Frontal cortex (tissue), 4 donors: Measurements from ENCODE around the gene FOXC1. TPM values are rescaled to one million over a fixed set of nuclear protein-coding genes. Genes with fewer than 3 reads are reported as not detected.

Source experiments
- DNase-seq, 2 donors: peaks; one replicate each; pipeline ENCODE4 v3.0.0; 2012; ENCODE audit warnings: low spot score in 2 of 2
- FAIRE-seq: peaks from 2 replicates; lab custom pipeline; 2012; peaks lifted over from hg19 to GRCh38; lab: Jason Lieb, UNC
- total RNA-seq: library from RNA; depleted of rRNA; stranded (reverse); fragments of >200 nt; gene quantifications from one replicate; pipeline ENCODE4 v1.2.3, GENCODE V29; 2014
- donor health status: control.
- donor health status: control.
- donor health status: control.

The FOXC1 gene
- total RNA-seq, 1 donor from 2014 or later = 4.1 TPM

DNA sequence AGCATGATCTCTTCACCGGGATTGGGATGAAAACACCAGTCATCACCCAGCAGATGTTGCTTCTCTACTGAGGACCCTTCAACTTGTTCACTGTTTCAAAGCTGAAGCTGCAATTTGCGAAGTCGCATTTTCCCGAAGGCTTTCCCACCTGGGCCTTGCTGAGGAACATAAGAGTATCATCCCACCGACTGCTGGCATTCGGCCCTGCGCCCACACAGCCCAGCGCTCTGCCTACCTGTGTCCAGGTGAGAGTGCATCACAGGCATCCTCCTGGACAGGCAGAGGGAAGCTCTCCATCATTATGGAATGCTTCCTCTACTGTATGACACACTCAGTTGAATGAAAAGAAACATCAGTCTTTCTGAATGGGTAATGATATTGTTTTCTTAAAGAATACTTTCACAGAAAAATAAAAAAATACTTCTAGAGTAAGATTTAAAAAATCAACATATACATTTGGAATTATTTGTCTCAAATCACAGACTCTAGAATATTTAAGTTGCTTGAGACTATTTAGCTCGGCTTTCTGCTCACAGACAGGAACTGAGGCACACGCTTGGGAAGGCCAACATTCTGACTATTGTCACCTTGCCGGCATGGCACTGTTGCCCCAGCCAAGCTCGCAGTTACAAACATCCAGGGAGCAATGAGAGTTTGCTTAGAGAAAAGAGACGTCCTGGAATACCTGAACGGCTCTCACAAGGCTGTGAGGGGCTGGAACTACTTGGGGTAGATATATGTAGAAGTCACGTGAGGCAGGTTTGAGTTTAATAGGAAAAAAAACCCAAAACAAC, 48.7 kb downstream of the FOXC1 start:
- FAIRE-seq = no peak

DNA sequence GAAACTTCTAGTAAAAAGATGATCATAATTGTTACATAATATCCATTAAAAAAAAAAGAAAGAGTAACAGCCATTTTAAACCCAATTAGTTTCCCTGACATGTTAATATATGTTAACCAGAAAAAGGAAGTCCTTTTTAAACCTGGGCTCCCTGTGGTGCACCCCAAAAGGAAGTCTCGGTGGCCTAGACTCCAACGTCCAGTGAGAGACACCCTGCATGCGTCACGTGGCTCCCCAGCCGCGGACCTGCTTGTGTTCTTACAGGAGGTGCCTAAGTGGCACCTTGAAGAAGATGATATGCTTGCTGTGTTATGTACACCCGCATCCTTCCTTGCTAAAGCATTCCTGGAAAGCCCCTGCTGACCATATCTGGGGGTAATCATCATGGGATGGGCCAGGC, 50.1 kb downstream of the FOXC1 start:
- FAIRE-seq = no peak
- DNase-seq = no peak

More for the DNA sequence above, 48.7 kb downstream of the FOXC1 start:
- DNase-seq = no peak

DNA sequence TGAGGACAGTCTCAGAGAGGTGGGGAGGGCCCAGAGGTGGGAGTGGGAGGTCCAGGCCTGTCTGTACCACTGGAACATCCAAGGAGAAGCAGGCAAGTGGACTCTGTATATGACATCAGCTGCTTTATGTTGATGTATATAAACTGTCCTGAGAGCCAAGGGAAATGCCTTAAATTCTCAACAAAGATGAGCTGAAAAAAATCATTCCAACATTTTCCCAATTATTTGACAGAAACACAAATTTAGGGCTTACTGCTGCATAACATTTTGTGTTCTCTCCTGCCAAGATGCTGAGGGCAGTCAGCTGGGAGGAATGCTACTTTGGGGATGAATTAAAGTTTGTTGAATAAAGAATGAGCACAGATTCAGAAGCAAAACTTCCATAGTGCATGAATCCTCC, 52.8 kb downstream of the FOXC1 start:
- no peak for DNase-seq
- FAIRE-seq = no peak

Other genes starting within 250 kb of the FOXC1 start
- gene FOXF2, start 220.3 kb upstream of the FOXC1 start, total RNA-seq = 1.2 TPM